Parathyroid adenoma (tissue), 2 donors: ENCODE measurements around the gene NOSIP.

ENCODE experiments used
- H2AFZ ChIP-seq: fragments of 300-600 bp; sonication (generic); one replicate; pipeline ENCODE4 v1.7.0; 2017; ENCODE audit warnings: antibody characterized with exemption, mild to moderate bottlenecking
- H3K27ac ChIP-seq: fragments of 300-600 bp; sonication (generic); one replicate; pipeline ENCODE4 v1.7.0; 2017
- H3K27me3 ChIP-seq: fragments of 300-600 bp; sonication (generic); one replicate; pipeline ENCODE4 v1.7.0; 2017; ENCODE audit warnings: low read length; ENCODE audit not compliant: control insufficient read depth, insufficient read depth
- H3K36me3 ChIP-seq: fragments of 300-600 bp; sonication (generic); one replicate; pipeline ENCODE4 v1.7.0; 2017; ENCODE audit warnings: low read length; ENCODE audit not compliant: control insufficient read depth, insufficient read depth
- H3K4me1 ChIP-seq: fragments of 300-600 bp; sonication (generic); one replicate; pipeline ENCODE4 v1.7.0; 2017; ENCODE audit warnings: control low read depth
- H3K4me2 ChIP-seq: fragments of 300-600 bp; sonication (generic); one replicate; pipeline ENCODE4 v1.7.0; 2017; ENCODE audit warnings: low read length
- H3K4me3 ChIP-seq: fragments of 300-600 bp; sonication (generic); one replicate; pipeline ENCODE4 v1.7.0; 2017; ENCODE audit warnings: low read depth, low read length
- H3K79me2 ChIP-seq: fragments of 300-600 bp; sonication (generic); one replicate; pipeline ENCODE4 v1.7.0; 2017; ENCODE audit warnings: control low read depth
- H3K9ac ChIP-seq: fragments of 300-600 bp; sonication (generic); one replicate; pipeline ENCODE4 v1.7.0; 2017; ENCODE audit warnings: mild to moderate bottlenecking
- H3K9me3 ChIP-seq: fragments of 300-600 bp; sonication (generic); one replicate; pipeline ENCODE4 v1.7.0; 2017; ENCODE audit warnings: low read length; ENCODE audit not compliant: control insufficient read depth
- CTCF ChIP-seq: fragments of 300-600 bp; sonication (generic); IDR thresholded peaks from one replicate; pipeline ENCODE4 v1.7.0; 2017; ENCODE audit warnings: antibody characterized with exemption, mild to moderate bottlenecking
- donor health status: primary hyperparathyroidism.

Gene NOSIP

DNA sequence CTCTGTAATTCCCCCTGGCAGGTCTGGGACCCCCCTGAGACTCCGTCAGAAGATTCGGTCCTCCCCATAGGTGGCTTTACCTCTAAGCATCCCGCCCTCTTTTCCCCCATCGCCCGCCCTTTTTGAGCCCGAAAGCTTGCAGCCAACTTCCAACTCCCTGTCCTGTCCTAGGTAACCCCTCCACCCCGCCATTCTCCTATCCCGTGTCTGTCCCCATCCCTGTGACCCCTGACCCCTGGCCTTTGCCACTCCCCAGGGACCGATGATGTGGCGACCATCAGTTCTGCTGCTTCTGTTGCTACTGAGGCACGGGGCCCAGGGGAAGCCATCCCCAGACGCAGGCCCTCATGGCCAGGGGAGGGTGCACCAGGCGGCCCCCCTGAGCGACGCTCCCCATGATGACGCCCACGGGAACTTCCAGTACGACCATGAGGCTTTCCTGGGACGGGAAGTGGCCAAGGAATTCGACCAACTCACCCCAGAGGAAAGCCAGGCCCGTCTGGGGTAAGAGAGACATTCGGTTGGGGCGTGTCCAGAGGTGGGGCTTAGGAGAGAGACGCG lies 52.1 kb downstream of the NOSIP start:
- peak overlapping the region; percentile 26 for H3K4me2 ChIP-seq
- no peak overlapping the region for H3K9ac ChIP-seq
- no peaks in the 10 kb centered on the region for H3K4me1 ChIP-seq
- H2AFZ ChIP-seq: no peak overlapping the region
- no peak overlapping the region for H3K27ac ChIP-seq
- H3K79me2 ChIP-seq: no peaks in the 10 kb centered on the region
- no peaks in the 10 kb centered on the region for H3K27me3 ChIP-seq
- H3K36me3 ChIP-seq: no peaks in the 10 kb centered on the region
- H3K9me3 ChIP-seq: no peaks in the 10 kb centered on the region
- H3K4me3 ChIP-seq: no peak overlapping the region
- TF ChIP-seq CTCF: no peak

DNA sequence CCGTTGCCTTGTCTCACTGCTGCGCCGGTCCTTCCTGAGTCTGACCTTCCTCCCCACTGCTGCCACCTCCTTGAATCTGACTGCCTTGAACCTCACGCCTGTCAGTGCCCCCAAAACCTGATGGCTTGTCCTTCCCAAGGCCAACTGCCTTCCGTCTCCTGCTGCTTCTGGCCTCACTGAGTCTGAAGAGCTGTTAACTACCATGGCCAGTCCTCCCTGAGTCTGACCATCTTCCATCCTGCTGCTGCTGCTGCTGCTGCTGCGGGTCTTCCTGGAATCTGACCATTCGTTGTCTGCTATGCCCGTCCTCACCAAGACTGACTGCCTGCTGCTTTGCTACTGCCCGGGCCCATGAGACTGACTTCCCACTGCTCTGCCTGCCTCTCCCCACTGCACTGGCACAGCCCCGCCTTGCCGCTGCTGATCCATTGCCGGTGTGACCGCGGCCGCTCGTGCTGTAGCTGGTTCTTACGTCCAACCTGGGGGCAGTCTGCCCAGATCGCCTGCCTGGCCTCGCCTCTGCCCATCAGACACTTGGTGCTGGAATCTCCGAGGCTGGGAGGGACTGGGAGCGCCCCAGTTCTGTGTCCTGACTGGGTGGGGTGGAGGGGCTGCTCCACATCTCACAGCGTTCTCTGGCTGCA lies 55.4 kb downstream of the NOSIP start:
- H3K4me3 ChIP-seq: no peak overlapping the region
- H3K27ac ChIP-seq: no peak overlapping the region
- H2AFZ ChIP-seq: no peak overlapping the region
- no peaks in the 10 kb centered on the region for H3K79me2 ChIP-seq
- no peaks in the 10 kb centered on the region for H3K36me3 ChIP-seq
- no peaks in the 10 kb centered on the region for H3K4me1 ChIP-seq
- H3K9me3 ChIP-seq: no peaks in the 10 kb centered on the region
- H3K27me3 ChIP-seq: no peaks in the 10 kb centered on the region
- H3K4me2 ChIP-seq: no peak overlapping the region
- no peak for TF ChIP-seq CTCF
- H3K9ac ChIP-seq: no peak overlapping the region

DNA sequence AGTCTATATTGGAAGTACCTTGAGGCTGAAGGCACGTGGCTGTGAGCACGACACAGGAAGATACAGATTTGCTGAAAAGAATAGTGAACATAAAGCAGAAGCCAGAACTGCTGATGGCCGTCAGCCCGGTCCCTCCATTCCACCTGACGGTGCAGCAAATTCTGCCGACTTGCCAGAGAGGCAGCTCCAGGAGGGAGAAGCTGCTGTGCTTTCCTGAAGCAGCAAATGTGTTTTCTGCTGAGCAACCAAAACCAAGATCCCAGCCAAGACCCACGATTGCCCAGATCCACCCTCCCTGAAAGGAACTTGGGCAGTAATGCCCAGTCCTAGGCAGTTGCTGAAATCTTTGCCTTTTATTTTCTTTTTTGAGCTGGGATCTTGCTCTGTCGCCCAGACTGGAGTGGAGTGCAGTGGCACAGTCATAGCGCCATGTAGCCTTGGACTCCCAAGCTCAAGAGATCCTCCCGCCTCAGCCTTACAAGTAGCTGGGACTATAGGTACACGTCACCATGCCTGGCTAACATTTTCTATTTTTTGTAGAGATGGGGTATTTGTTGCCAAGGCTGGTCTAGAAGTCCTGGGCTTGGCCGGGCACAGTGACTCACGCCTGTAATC lies 59.5 kb downstream of the NOSIP start:
- Histone ChIP-seq H3K9me3 (no peaks in the 10 kb centered on the region), H3K9ac (no peak overlapping the region), H3K79me2 (no peaks in the 10 kb centered on the region), H3K36me3 (no peaks in the 10 kb centered on the region), H3K27me3 (no peaks in the 10 kb centered on the region), H3K4me3 (no peak overlapping the region), H3K4me2 (peak overlapping the region; percentile 7), H3K27ac (peak overlapping the region; percentile 64), H3K4me1 (peaks cover 4% of the 10 kb centered on the region), H2AFZ (peak overlapping the region; percentile 67)
- no peak for TF ChIP-seq CTCF

DNA sequence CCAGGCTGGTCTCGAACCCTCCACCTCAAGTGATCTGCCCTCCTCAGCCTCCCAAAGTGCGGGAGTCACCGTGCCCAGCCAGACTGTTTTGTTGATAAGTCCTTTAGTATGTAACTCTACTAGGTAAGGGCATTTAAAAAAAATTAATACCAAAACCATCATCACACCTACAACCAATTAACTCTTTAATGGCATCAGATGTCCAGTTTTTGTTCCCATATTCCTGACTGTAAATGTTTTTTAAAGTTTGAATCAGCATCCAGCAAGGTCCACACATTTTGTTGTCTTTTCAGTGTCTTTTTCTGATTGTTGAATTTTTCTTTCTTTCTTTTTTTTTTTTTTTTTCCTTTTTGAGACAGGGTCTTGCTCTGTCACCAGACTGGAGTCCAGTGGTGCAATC lies 62.3 kb downstream of the NOSIP start:
- Histone ChIP-seq H3K27ac (no peak overlapping the region), H3K9me3 (no peaks in the 10 kb centered on the region)
- no peak for TF ChIP-seq CTCF

More for the DNA sequence above, 62.3 kb downstream of the NOSIP start:
- Histone ChIP-seq H3K79me2 (no peaks in the 10 kb centered on the region), H3K27me3 (no peaks in the 10 kb centered on the region), H3K4me2 (no peak overlapping the region), H3K4me3 (no peak overlapping the region), H3K4me1 (peaks cover 4% of the 10 kb centered on the region), H2AFZ (no peak overlapping the region), H3K36me3 (no peaks in the 10 kb centered on the region), H3K9ac (no peak overlapping the region)
